ENCODE results near the gene YY1.

DNA sequence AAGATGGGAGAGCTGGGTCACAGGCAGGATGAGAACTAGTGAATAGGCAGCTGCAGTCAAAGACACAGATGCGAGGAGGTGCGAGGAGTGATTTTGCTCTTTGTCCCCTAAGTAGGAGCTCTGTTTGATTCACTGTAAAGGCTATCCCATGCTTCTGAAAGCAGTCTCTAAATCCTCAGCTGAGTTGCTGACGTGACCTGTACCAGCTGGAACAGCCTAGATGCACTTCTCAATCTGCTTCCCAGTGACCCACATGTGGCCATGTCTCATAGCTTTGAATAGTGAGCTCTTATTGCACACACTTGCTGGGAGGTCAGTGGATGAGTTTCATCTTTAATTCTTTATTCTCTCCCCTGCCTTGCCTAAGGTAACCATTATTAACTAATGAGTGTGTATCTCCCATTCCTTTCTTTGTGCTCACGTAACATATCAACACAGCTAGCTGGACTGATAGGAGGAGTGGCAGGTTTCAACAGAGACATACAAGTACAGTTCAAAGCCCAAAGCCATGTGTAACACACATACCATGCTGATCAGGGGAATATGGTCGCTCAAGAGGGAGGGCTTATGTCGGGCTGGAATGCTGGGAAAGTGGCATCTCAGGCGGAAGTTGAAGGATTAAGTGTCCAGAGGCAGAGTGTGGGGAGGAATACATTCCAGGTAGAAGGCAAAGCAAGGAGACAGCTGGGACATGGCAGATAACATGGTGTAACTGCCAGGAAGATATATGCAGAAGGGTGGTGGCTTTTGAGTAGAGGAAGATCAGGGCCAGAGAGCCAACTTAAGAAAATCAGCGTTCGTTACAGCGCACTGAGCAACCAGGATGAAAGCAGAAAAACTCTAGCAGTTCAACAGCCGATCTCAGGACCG lies 15.4 kb upstream of the YY1 start:
- TF ChIP-seq, protein P1, sequence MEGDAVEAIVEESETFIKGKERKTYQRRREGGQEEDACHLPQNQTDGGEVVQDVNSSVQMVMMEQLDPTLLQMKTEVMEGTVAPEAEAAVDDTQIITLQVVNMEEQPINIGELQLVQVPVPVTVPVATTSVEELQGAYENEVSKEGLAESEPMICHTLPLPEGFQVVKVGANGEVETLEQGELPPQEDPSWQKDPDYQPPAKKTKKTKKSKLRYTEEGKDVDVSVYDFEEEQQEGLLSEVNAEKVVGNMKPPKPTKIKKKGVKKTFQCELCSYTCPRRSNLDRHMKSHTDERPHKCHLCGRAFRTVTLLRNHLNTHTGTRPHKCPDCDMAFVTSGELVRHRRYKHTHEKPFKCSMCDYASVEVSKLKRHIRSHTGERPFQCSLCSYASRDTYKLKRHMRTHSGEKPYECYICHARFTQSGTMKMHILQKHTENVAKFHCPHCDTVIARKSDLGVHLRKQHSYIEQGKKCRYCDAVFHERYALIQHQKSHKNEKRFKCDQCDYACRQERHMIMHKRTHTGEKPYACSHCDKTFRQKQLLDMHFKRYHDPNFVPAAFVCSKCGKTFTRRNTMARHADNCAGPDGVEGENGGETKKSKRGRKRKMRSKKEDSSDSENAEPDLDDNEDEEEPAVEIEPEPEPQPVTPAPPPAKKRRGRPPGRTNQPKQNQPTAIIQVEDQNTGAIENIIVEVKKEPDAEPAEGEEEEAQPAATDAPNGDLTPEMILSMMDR (IDR thresholded peaks at IDR 0.05; ENCODE audit: borderline replicate concordance, extremely low read depth, low read length, poor library complexity, severe bottlenecking): no peak
- TF ChIP-seq EZH2 (IDR thresholded peaks at IDR 0.05; ENCODE audit: borderline replicate concordance, low read depth, low read length, severe bottlenecking): no peak
